ENCODE results near the gene FPR3. TPM values are rescaled to one million over a fixed set of nuclear protein-coding genes. Genes with fewer than 3 reads are reported as not detected.

FPR3 gene
- total RNA-seq, 1 donor from 2014 or later = not detected

DNA sequence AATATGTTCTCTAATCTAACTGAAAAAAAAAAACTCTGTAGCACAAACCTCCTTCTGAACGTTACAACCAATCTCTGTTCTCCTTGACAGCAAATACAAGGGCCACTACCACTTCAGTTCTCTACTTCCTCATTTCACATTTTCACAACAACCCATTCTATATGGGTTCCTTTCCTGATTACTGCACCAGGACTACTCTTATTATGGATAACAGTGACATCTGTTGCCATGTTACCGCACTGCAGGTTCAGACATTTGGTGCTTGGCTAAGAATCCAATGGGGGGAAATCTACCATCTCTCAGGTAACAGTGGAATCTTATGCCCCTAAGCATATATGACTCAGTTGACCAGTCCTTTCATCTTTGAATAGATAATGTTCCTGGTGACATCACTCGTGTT, 11.6 kb upstream of the FPR3 start:
- peaks cover 22% of the 10 kb centered on the region for H3K27me3 ChIP-seq
- no peaks in the 10 kb centered on the region for H3K36me3 Mint-ChIP-seq

GRCh38 chr19:51784109-51784785, 10.7 kb upstream of the FPR3 start:
- no peak overlapping the region for H3K4me2 ChIP-seq
- no peak overlapping the region for H3K9ac ChIP-seq
- H3K4me1 ChIP-seq = no peaks in the 10 kb centered on the region
- H3K27ac ChIP-seq = no peak overlapping the region
- no peaks in the 10 kb centered on the region for H3K79me2 ChIP-seq (ENCODE audit: low read depth)
- H2AFZ ChIP-seq (replicated peaks) = no peak overlapping the region
- no peaks in the 10 kb centered on the region for H3F3A ChIP-seq (ENCODE audit: low read depth)
- H3K4me1 Mint-ChIP-seq = no peaks in the 10 kb centered on the region
- no peak overlapping the region for H3K4me3 ChIP-seq
- H3K36me3 Mint-ChIP-seq = no peaks in the 10 kb centered on the region
- H3K27ac Mint-ChIP-seq = no peak overlapping the region
- H4K20me1 ChIP-seq (ENCODE audit: low read depth) = no peaks in the 10 kb centered on the region
- peaks cover 7% of the 10 kb centered on the region for H3K27me3 Mint-ChIP-seq (ENCODE audit: insufficient read depth, low read depth)
- no peak for DNase-seq (ENCODE audit: low spot score)
- TF ChIP-seq EZH2phosphoT487 (IDR thresholded peaks at IDR 0.05) = no peak
- TF ChIP-seq EZH2 (IDR thresholded peaks at IDR 0.05) = no peak
- no peak for TF ChIP-seq CTCF (IDR thresholded peaks at IDR 0.05)
- peaks cover 22% of the 10 kb centered on the region for H3K27me3 ChIP-seq
- H3K9me3 Mint-ChIP-seq = peaks cover 6% of the 10 kb centered on the region
- no peaks in the 10 kb centered on the region for H3K36me3 ChIP-seq
- no peak overlapping the region for H3K4me3 Mint-ChIP-seq
- no peaks in the 10 kb centered on the region for H3K9me3 ChIP-seq (ENCODE audit: low read depth)

More for the DNA sequence above, 11.6 kb upstream of the FPR3 start:
- Histone ChIP-seq H3K79me2 (ENCODE audit: low read depth) (no peaks in the 10 kb centered on the region), H3K4me2 (no peak overlapping the region), H3K36me3 (no peaks in the 10 kb centered on the region), H4K20me1 (ENCODE audit: low read depth) (no peaks in the 10 kb centered on the region), H3K4me1 (no peaks in the 10 kb centered on the region), H3K4me3 (no peak overlapping the region), H3K27ac (no peak overlapping the region), H3K9ac (no peak overlapping the region), H3F3A (ENCODE audit: low read depth) (no peaks in the 10 kb centered on the region), H2AFZ (replicated peaks) (no peak overlapping the region), H3K9me3 (ENCODE audit: low read depth) (no peaks in the 10 kb centered on the region)
- Mint-ChIP-seq H3K4me1 (no peaks in the 10 kb centered on the region), H3K27ac (no peak overlapping the region), H3K27me3 (ENCODE audit: insufficient read depth, low read depth) (peaks cover 7% of the 10 kb centered on the region), H3K9me3 (peaks cover 4% of the 10 kb centered on the region), H3K4me3 (no peak overlapping the region)
- TF ChIP-seq CTCF (IDR thresholded peaks at IDR 0.05) (peak; percentile 29), EZH2 (IDR thresholded peaks at IDR 0.05) (no peak), EZH2phosphoT487 (IDR thresholded peaks at IDR 0.05) (no peak)
- DNase-seq (ENCODE audit: low spot score) = no peak

- Histone ChIP-seq H3K9ac (no peak overlapping the region), H4K20me1 (ENCODE audit: low read depth) (no peaks in the 10 kb centered on the region), H3K27me3 (peaks cover 13% of the 10 kb centered on the region), H2AFZ (replicated peaks) (no peak overlapping the region), H3K4me3 (no peak overlapping the region), H3F3A (ENCODE audit: low read depth) (no peaks in the 10 kb centered on the region), H3K4me1 (no peaks in the 10 kb centered on the region), H3K36me3 (no peaks in the 10 kb centered on the region), H3K4me2 (no peak overlapping the region), H3K9me3 (ENCODE audit: low read depth) (no peaks in the 10 kb centered on the region), H3K79me2 (ENCODE audit: low read depth) (no peaks in the 10 kb centered on the region), H3K27ac (no peak overlapping the region)
- H3K27me3 Mint-ChIP-seq (ENCODE audit: insufficient read depth, low read depth) = peaks cover 7% of the 10 kb centered on the region
- no peak for TF ChIP-seq EZH2phosphoT487 (IDR thresholded peaks at IDR 0.05)
- no peak for TF ChIP-seq CTCF (IDR thresholded peaks at IDR 0.05)
- TF ChIP-seq EZH2 (IDR thresholded peaks at IDR 0.05) = no peak
- no peaks in the 10 kb centered on the region for H3K36me3 Mint-ChIP-seq
- no peak overlapping the region for H3K4me3 Mint-ChIP-seq
- peaks cover 6% of the 10 kb centered on the region for H3K9me3 Mint-ChIP-seq
- H3K27ac Mint-ChIP-seq = no peak overlapping the region
- no peak for DNase-seq (ENCODE audit: low spot score)
- no peaks in the 10 kb centered on the region for H3K4me1 Mint-ChIP-seq
Observed at GRCh38 chr19:51784922-51785690, 9.9 kb upstream of the FPR3 start.
